CD4-positive, alpha-beta T cell treated with Interleukin-4 for 4 hours (primary cell): ENCODE measurements around the gene LAMB2.

Experiments used
- DNase-seq: peaks from one replicate; pipeline ENCODE4 v3.0.0-alpha.2; 2020

Gene LAMB2

GRCh38 chr3:49161197-49161596 is 28.3 kb upstream of the LAMB2 start:
- DNase-seq, result no peak

GRCh38 chr3:49158792-49159191 is 25.9 kb upstream of the LAMB2 start:
- no peak for DNase-seq

GRCh38 chr3:49158103-49158709 is 25.4 kb upstream of the LAMB2 start:
- DNase-seq, result peak; percentile 67

- DNase-seq, result no peak
Measured at GRCh38 chr3:49157289-49157688, 24.4 kb upstream of the LAMB2 start.

GRCh38 chr3:49153349-49153912 is 20.6 kb upstream of the LAMB2 start:
- DNase-seq, result no peak

- DNase-seq, result no peak
Measured at GRCh38 chr3:49151610-49152009, 18.8 kb upstream of the LAMB2 start.

GRCh38 chr3:49148159-49148558 is 15.3 kb upstream of the LAMB2 start:
- DNase-seq, result no peak

GRCh38 chr3:49140080-49140479 is 7.2 kb upstream of the LAMB2 start:
- no peak for DNase-seq

GRCh38 chr3:49135499-49135898 is 2.6 kb upstream of the LAMB2 start:
- no peak for DNase-seq

GRCh38 chr3:49134471-49135265 is 1.8 kb upstream of the LAMB2 start:
- no peak for DNase-seq

GRCh38 chr3:49133226-49133951 is 539 bp upstream of the LAMB2 start:
- DNase-seq, result no peak

- DNase-seq, result no peak
Measured at GRCh38 chr3:49132073-49132436, 795 bp downstream of the LAMB2 start.

GRCh38 chr3:49131576-49131975 is 1.3 kb downstream of the LAMB2 start:
- no peak for DNase-seq

- DNase-seq, result no peak
Measured at GRCh38 chr3:49131040-49131439, 1.8 kb downstream of the LAMB2 start.

- no peak for DNase-seq
Measured at GRCh38 chr3:49124991-49125670, 7.7 kb downstream of the LAMB2 start.

- no peak for DNase-seq
Measured at GRCh38 chr3:49124203-49124602, 8.6 kb downstream of the LAMB2 start.

GRCh38 chr3:49123687-49124086 is 9.2 kb downstream of the LAMB2 start:
- no peak for DNase-seq

- no peak for DNase-seq
Measured at GRCh38 chr3:49122886-49123545, 9.8 kb downstream of the LAMB2 start.

GRCh38 chr3:49122451-49122850 is 10.4 kb downstream of the LAMB2 start:
- no peak for DNase-seq

- no peak for DNase-seq
Measured at GRCh38 chr3:49122022-49122421, 10.8 kb downstream of the LAMB2 start.

- no peak for DNase-seq
Measured at GRCh38 chr3:49121132-49121736, 11.6 kb downstream of the LAMB2 start.
